Measurements from ENCODE around the gene OR2S2. TPM values are rescaled to one million over a fixed set of nuclear protein-coding genes. Genes with fewer than 3 reads are reported as not detected.

The OR2S2 gene
- total RNA-seq, 1 donor from 2014 or later = not detected

DNA sequence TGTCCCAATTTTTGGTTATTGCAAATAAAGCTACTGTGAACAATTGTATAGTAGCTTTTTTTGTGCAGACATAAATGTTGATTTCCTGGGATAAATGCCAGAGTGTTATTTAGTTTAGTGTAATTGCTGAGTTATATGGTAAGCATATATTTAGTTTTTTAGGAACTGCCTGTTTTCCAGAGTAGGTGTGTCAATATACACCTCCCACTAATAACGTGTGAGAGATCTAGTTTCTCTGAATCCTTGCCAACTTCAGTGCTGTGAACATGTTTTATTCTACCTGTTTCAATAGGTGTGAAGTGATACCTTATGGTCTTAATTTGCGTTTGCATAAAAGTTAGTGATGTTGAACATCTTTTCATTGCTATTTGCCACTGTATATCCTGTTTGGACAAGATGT is 9.1 kb upstream of the OR2S2 start:
- intact Hi-C loops (cut with DNase I) = no loop called here
- ATAC-seq (no peak), DNase-seq (ENCODE audit: missing footprints) (no peak)

DNA sequence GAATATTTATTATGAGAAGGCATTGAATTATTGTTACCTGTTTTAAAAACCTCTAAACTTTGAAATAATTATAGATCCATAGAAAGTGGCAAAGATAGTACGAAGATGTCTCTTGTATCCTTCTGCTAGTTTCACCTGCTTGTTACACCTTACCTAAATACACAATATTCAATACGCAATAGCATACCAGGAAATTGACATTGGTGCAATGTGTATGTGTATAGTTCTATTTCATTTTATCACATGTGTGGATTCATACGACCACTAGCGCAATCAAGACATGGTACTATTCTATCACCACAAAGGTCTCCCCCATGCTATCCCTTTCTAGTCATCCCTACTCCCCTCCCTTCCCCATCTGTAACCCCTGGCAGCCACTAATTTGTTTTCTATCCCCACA is 8.5 kb upstream of the OR2S2 start:
- ATAC-seq = no peak
- no peak for DNase-seq (ENCODE audit: missing footprints)
- intact Hi-C loops (cut with DNase I) = no loop called here

DNA sequence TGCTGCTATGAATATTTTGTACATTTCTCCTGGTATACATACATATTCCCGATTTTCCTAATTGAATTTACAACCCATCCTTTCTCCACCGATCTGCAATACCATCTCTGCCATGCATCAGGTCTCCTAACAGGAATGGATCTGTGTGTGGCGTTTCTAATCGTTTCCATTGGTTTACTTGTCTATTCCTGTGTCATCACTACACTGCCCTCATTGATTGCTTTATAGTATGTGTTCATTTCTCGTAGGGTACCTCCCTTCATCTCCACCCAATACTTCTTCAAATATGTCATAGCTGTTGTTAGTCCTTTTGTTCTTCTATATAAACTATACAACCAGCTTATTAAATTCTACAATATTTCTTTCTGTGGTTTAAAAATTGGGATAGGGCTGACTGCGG is 7.1 kb upstream of the OR2S2 start:
- intact Hi-C loops (cut with DNase I) = no loop called here
- no peak for ATAC-seq
- DNase-seq (ENCODE audit: missing footprints) = no peak

DNA sequence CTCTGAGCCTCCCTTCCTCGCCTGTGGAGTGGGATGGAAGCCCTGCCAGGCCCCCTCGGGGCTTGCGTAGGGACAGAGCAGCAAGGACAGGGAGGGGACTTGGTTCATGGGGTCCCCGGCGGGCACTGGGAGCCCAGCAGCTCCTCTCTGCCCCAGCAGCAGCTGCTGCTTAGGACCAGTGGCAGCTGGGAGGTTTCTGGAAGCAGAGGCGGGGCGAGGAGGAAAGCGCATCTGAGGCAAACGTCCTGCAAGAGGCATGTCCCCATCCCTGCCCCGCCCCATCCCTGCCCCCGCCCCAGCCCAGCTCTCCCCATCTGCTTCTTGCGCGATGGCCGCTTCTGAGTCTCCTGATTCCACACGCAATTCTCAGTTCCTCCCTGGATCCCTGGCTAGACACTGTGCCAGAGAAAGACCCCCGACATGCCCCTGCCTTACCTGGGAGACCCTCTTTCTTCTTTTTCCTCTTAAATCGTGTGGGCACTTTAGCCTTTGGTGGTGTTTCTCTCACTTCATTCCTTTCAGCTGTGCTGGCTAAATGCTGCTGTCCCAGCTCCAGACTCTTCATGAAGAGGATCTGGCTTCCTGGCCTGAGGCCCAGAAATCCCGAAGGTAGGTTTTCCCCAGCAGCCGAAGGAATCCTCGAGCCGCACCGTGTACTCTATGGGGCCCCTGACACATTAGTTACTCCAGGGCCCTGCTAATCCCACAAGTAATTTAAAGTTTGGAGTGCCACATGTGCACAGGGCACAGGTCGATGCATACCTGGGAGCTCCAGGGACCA is 4.4 kb upstream of the OR2S2 start:
- intact Hi-C loops (cut with DNase I) = no loop called here
- peak; percentile 77 for ATAC-seq
- DNase-seq (ENCODE audit: missing footprints) = no peak

DNA sequence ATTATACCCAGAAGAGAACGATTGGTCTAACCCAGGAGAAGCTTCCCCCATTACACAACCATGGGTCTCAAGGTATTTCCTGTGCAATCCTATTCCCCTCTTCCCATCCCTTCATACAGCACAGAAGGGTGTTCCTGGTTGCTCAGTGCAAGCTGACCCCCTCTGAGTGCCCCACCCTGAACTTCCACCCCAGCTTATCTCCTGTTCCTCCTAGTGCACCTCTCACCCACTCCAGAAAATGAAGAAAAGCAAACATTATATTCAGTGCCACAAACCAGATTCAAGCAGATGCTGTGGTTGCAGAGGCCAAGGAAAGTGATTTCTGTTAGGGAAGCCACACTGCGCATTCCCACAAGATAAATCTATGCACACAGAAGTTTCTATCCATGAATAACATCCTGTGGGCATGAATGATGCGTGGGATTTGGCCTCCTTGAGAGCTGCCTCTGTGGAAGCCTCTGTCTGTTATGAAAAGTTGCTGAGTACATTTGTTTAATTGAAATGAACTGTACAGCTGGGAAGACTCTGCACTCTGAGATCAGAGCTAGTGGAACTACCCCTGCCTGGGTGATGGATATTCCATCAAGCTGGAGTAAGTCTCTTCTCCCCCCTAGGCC is 2.2 kb upstream of the OR2S2 start:
- intact Hi-C loops (cut with DNase I) = no loop called here
- DNase-seq (ENCODE audit: missing footprints) (no peak), ATAC-seq (no peak)

DNA sequence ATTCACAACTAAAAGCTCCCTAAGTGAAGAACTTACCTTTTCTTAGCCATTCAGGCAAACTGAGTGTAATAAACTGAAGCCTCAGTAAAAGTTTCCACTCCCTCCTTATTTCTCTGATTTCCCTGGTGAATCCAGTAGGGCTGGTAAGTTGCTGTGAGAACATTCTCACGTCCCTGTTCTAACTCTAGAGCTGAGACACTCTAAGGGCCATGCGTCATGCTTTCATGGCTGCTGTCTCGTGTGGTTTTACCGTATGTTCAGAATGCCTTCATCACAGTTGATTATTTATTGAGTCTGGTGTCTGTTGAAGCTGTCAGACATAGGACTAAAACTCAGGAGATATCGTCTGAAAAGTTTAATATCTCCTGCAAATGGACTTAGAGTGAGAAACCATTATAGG is 1.3 kb downstream of the OR2S2 start:
- intact Hi-C loops (cut with DNase I) = loop anchor here (5.0 kb wide), 1 partner anchor 51 kb away; no protein-coding TSS in a partner anchor
- no peak for DNase-seq (ENCODE audit: missing footprints)
- no peak for ATAC-seq

DNA sequence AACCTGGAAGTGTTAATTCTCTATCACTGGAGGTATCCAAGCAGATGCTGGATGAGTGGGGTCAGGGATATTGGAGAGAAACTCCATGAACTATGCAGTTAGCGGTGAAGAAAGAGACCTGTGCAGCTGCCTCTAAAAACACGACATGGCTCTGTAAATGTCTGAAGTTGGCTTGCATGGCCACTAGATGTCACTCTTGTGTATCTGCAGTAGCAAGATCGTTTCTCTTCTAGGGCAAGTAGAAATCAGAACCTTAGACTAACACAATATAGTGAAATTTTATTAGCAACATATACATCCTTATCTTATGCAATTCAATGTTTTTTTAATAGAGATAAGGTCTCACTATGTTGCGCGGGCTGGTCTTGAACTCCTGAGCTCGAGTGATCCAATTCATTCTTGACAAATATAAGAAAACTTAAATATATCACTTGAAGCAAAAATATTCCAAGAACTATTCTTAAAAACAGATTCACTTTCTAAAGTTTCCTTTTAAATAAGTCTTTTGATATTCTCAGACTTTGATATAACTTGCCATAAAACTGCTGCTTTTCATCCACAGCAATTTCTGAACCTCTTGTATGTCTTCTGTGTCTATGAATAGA is 2.9 kb downstream of the OR2S2 start:
- DNase-seq (ENCODE audit: missing footprints) (no peak), ATAC-seq (peak; percentile 65)
- intact Hi-C loops (cut with DNase I) = loop anchor here (1.0 to 5.0 kb wide), 2 partner anchors 52 to 68 kb away; no protein-coding TSS in a partner anchor

DNA sequence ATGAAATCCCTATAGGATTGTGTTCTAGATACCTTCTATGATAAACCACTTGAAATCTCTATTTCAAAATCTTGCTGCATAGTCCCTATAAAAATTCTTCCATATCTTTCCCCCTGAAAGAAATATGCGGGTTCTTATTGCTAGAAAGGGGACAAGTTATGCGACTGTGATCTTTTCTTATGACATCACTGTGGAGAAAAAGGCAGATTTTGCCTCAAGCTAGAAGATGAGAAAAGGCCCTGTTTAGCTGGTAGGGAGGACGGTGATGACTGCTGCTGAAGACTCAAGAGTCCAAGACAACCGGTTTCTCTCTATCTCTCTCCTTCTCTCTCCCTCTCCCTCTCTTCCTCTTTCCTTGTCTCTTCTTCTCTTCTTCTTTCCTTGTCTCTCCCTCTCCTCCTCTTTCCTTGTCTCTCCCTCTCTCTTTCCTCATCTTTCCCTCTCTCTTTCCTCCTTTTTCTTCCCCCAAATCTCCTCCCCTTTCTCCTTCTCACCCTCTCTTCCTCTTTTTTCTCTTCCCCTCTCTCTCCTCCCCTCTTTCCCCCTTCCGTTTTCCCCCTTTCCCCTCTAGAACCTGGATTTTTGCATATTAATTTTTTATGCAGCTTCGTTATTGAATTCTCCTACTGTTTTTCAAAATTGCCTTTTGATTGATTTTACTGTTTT is 5.3 kb downstream of the OR2S2 start:
- intact Hi-C loops (cut with DNase I) = no loop called here
- ATAC-seq = no peak
- DNase-seq (ENCODE audit: missing footprints) = no peak

DNA sequence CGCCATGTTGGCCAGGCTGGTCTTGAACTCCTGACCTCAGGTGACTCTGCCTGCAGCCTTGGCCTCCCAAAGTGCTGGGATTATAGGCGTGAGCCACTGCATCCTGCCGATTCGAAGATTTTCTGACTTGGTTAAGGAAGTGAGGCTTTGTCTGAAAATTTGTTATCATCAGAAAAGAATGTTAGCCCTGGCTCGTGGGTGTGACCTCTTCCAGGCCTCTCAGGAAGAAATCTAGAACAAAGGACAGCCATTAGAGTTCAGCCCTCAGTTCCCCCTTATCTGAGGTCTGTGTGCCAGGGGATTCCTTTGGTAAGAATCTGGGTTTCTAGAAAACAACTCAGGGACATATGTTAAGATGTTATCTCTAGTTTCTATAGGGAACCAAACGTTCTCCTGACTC is 6.2 kb downstream of the OR2S2 start:
- DNase-seq (ENCODE audit: missing footprints) (no peak), ATAC-seq (no peak)
- intact Hi-C loops (cut with DNase I) = no loop called here

DNA sequence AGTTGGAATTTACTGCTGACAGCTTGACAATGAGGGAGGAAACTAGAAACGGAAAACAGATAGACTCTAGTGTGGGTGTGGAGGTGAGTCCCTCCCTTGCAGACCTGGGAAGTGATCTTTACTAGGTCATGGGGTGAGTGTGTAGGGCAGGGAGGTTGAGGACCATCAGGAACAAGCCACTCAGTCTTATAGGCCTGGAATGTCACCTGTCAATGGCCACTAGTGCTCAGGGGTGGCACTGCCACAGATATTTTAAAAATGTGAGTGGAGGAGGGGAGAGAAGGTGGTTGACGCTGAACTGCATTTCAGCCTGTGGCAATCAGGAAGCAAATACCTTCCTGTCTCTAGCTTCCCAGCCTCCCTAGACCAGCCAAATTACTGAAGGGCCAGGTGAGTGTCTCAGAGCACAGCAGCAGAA is 9.0 kb downstream of the OR2S2 start:
- DNase-seq (ENCODE audit: missing footprints) (no peak), ATAC-seq (no peak)
- intact Hi-C loops (cut with DNase I) = no loop called here

DNA sequence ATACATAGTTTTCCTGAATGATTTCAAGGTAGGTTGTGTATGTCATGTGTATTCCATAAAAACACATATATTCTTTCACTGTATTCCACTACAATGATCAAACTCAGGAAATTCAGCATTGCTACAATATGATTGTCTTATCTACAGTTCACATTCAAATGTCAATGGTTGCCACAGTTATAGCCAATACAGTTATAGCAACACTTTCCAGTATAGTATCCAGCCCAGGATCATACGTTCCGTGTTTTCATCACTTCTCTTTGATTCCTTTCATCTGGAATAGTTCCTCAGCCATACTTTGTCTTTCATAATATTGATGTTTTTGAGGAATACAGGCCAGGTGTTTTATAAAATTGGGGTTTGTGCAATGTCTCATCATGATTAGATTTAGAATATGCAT is 9.5 kb downstream of the OR2S2 start:
- no peak for DNase-seq (ENCODE audit: missing footprints)
- intact Hi-C loops (cut with DNase I) = no loop called here
- ATAC-seq = no peak

DNA sequence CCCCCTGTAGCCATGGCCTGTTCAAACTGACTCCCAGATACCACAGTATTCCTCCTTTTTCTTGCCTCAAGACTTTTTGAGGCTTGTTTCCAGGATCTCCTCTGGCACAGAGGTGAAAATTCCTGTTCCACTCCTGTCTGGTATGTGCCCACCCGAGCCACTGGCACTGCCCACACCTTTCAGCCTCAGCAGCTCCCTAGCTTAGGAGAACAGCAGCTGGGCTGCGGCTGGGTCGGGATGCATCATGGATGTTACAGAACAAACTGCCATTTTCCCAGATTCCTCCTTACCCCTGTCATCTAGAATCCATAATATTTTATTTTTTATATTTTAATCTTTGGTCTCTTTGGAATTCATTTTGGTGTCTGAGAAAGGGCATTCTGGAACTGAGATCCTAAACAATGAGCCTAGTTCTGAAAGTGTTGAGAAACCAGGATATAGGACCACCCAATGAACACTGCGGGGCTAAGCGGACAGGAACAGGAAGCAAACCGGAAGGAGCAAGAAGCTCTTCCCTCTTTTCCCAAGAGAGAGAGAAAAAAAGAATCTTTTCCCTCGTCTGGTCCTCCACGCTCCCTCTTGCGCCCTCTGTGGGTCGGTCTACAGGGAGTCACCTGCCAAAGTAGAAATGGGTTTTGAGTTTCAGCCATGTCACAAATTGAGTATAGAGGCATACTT is 12.5 kb downstream of the OR2S2 start:
- DNase-seq (ENCODE audit: missing footprints) (peak; percentile 92), ATAC-seq (peak; percentile 89)
- intact Hi-C loops (cut with DNase I) = loop anchor here (1.0 kb wide), 1 partner anchor 42 kb away; no protein-coding TSS in a partner anchor

DNA sequence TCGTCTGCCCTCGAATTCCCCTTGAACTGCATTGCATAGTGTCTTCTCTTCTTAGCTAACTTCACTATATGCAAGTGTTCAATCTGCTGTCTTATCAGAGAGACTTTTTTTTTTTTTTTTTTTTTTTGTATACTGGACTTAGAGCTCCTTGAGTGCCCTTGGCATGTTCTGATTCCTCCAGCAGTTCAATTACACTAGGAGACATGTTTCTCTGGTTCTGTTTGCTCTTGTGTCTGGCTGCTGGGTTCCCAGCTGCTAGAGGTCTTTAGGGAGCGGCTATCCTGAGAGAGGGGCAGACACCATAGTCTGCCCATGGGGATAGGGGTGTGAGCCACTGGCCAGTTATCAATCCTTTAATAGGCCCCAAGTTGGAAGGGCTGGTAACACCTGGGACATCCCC is 13.1 kb downstream of the OR2S2 start:
- DNase-seq (ENCODE audit: missing footprints) (no peak), ATAC-seq (peak; percentile 8)
- intact Hi-C loops (cut with DNase I) = loop anchor here (1.0 kb wide), 1 partner anchor 42 kb away; no protein-coding TSS in a partner anchor

DNA sequence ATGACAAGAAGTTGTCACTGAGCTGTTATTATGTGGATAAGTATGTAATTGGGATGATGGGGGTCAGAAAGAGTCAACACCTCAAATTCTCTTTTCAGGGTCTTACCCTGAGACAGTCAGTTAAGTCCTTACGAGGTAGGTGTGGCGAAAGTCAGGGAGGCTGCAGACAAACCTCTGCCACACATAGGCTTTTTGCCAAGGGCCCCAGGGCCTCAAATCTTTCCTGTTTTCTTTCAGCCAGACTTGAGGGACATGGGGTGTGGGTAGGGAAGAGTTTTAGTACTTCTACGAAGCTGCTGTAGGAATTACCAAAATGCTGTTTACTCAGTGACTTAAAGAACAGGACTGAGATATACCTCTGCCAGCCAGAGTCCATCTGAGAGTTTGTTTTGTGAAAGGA is 13.8 kb downstream of the OR2S2 start:
- intact Hi-C loops (cut with DNase I) = no loop called here
- DNase-seq (ENCODE audit: missing footprints) = no peak

DNA sequence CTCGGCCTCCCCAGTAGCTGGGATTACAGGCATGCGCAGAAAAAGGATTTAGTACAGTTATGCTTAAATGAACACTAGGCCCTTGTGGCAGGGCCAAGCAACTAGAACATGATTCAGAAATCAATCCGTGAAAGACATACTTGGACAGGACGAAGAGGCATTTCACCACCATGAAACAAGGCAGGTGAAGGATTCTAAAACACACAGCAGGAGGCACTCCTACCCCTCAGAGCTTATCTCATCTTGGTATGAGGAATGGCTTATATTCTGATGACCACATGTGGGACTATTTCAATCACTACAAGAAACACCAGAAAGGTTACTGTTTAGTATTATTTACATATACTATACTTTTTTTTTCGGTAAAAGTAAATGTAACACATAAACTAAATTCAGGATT is 15.7 kb downstream of the OR2S2 start:
- intact Hi-C loops (cut with DNase I) = no loop called here
- ATAC-seq = no peak
- no peak for DNase-seq (ENCODE audit: missing footprints)

More for the DNA sequence above, 13.8 kb downstream of the OR2S2 start:
- ATAC-seq = no peak

DNA sequence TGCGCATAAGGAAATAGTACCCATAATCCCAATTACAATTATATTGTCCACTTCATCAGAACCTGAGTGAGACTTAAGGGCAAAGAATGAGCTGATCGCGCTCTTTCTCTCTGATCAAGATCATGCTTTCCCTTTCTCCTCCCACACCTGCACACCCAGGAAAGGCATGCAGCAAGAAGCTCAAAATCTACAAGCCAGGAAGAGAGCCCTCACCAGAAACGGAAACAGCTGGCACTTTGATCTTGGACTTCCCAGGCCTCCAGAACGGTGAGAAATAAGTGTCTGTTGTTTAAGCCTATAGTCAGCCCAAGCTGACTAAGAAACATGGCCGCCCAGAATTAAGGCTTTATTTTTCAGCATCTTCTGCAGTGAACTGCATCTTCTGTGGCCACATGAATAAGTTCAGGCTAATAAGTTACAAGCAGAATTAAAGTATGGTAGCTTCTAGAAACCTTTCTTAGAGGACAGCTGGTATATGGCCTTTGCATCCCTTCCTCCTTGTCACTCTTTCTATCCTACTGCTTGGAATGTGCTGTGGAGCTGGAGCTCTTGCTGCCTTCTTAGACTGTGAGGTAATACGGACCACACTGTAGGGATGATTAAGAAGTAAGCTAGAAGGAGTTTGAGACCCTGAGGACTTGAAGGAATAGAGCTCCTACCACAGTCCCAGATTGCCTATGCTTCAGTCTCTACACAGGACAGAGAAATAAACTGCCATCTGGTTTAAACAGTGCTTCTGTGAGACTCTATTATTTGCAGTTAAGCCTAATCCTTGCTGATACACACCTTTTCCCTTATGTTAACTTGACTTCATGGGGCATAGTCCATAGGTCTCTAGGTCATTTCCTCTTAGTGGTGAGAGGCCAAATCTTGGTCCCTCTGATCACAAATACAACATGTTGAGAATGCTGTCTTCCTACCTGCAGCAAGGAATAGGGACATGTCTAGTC is 17.2 kb downstream of the OR2S2 start:
- DNase-seq (ENCODE audit: missing footprints) (no peak), ATAC-seq (no peak)
- intact Hi-C loops (cut with DNase I) = no loop called here

DNA sequence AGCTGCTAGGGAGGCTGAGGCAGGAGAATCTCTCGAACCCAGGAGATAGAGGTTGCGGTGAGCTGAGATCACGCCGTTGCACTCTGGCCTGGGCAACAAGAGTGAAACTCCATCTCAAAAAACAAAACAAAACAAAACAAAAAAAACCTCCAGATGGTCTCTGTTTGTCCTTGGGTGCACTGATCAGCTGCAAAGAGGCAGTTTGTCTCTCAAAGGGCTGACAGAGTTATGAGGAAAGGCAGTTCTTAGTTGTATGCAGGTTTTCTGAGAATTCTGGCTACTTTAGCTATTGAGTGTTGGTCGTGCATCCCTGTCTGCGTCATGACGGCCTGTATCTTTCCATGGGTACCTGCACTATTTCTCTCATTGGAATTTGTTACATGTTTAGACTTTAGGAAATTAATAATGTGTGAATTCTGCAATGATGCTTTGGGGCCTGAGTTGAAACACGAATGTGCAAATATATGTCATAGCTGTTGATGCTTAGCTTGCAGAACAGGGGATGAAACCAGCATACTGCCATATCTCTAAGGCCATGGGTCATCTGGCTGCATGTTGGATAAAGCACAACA is 18.2 kb downstream of the OR2S2 start:
- DNase-seq (ENCODE audit: missing footprints) (no peak), ATAC-seq (no peak)
- intact Hi-C loops (cut with DNase I) = no loop called here
